HG02610 (cell line): Measurements from ENCODE around the gene IGFBP6.

Experiments used
- ATAC-seq: cut with Tn5 transposase; IDR thresholded peaks from one replicate; pipeline ENCODE4 v1.9.1; 2021; ENCODE audit warnings: mild to moderate bottlenecking, moderate library complexity; ENCODE audit not compliant: unreplicated experiment

Gene IGFBP6, protein sequence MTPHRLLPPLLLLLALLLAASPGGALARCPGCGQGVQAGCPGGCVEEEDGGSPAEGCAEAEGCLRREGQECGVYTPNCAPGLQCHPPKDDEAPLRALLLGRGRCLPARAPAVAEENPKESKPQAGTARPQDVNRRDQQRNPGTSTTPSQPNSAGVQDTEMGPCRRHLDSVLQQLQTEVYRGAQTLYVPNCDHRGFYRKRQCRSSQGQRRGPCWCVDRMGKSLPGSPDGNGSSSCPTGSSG

DNA sequence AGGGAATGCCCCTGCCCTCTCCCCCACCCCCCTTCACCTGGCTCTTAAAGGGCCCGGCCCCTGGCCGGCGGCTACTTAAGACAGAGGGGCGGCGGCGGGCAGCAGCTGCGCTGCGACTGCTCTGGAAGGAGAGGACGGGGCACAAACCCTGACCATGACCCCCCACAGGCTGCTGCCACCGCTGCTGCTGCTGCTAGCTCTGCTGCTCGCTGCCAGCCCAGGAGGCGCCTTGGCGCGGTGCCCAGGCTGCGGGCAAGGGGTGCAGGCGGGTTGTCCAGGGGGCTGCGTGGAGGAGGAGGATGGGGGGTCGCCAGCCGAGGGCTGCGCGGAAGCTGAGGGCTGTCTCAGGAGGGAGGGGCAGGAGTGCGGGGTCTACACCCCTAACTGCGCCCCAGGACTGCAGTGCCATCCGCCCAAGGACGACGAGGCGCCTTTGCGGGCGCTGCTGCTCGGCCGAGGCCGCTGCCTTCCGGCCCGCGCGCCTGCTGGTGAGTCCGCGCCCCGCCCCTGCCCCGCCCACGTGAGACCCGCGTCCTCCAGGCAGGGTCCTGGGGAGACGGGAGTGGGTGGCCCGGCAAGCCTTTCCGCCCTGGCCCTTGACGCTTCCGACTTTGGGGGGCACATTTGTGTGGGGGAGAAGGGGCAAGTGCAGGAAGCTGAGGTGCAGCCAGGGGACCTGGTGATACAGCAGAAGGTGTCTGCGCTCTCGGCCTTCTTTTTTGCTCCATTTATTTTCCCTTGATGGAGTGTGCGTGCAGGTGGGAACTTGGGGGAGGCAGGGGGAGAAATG is at the start of gene IGFBP6:
TSS of gene IGFBP6 (plus strand) at position 104 of the 790 bp plus-strand sequence. CDS start at position 155, 51 bp downstream.
- ATAC-seq: no peak

DNA sequence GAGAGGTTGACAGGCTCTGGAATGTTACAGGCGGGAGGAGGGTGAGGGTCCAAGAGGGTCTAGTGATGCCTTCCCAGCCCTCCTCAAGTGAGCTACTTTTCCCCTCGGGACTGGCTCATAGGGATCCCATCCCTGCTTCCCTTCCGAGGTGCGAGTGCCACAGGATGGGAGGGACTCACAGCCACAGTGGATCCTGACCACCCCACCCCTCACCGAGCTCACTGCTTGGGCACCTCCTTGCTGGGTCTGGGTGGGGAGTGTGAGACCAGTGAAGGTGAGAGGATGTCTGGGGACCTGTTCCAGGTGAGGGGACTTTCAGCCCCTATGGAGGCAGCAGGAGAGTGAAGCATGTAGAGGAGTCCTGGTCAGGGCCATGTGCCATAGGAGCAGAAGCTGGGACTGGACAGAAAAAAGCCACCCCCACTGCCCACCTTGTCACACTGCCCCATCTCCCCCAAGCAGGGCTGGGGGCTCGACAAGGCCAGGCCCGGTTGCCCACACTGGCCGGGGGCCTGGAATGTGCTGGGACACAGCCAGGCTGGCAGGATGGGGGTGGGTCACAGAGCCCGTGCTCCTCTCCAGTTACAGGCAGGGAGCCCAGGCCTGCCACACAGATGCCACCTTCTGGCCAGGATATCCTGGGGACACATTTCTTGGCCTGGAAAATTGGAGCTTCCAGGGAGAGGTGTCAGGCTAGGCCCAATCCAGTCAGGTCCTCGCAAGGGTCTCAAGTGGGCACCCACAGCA is 49.3 kb upstream of the IGFBP6 start:
- ATAC-seq: no peak

DNA sequence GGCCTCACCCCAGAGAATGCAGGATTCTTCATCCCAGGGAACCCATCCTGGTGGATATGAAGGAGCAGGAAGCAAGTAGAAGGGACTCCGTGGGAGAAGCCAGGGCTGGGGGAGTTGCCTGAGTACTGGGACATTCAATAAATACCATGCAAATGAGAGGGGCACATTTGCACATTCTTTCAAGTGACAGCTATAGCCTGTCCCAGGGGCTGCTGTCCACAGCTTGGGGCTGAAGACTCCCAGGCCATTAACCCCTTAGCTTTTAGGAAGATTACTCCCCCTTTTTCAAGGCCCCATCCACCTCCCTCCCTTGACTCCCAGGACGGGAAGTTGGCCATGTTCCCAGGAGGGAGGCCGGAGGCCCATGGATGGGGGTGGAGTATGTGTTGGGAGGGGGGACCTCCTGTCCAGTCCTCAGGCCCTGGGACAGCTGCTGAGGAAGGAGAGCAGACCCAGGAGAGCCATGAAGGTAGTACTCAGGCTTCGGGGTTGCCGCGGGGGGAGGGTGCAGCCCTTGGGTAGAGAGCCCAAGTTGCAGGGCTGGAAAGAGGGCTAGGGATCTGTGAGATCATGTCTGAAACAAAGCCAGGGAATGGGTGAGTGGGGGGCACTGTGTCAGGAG is 48.6 kb upstream of the IGFBP6 start:
- ATAC-seq: no peak

DNA sequence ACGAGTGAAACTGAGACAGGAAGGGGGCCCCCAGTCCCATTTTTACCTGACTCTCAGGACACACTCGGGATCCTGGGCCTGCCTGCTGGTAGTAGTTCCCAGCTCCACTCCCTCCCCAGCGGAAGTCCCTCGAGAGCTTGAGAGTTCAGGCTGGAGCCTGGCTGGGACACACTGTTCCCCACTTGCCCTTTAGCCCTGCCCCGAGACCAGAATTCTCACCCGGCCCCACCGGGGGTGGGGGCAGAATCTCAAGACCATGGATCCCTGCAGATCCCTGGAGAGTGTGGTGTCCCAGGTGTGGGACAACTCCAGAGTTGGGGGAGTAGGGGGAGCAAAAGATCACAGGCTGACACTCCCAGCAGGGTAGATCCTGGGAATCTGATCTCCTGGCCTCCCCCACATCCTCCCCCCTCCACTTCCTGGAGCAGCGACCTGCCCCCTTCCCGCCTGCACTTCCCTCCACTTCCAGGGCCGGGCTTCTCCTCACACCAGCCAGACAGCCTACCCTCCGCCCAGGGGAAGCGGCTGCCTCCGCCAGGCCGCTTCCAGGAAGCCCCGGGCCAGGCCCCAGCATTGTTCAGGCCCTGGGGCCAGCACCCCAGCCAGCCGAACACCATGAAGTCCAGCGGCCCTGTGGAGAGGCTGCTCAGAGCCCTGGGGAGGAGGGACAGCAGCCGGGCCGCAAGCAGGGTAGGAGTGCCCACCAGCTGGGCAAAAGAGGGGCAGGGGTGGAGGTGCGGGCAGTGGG is 47.7 kb upstream of the IGFBP6 start, which contains the start of gene TNS2:
TSS of gene TNS2 (plus strand) at position 495 of the 748 bp plus-strand sequence. CDS start at position 616, 121 bp downstream.
- no peak for ATAC-seq

GRCh38 chr12:53050426-53051057 is 46.9 kb upstream of the IGFBP6 start:
- ATAC-seq: no peak

GRCh38 chr12:53051058-53051880 is 46.2 kb upstream of the IGFBP6 start:
- ATAC-seq: no peak

- no peak for ATAC-seq
These were observed 45.5 kb upstream of the IGFBP6 start for GRCh38 chr12:53051881-53052412.

GRCh38 chr12:53052419-53053217 is 44.8 kb upstream of the IGFBP6 start:
- ATAC-seq: no peak

DNA sequence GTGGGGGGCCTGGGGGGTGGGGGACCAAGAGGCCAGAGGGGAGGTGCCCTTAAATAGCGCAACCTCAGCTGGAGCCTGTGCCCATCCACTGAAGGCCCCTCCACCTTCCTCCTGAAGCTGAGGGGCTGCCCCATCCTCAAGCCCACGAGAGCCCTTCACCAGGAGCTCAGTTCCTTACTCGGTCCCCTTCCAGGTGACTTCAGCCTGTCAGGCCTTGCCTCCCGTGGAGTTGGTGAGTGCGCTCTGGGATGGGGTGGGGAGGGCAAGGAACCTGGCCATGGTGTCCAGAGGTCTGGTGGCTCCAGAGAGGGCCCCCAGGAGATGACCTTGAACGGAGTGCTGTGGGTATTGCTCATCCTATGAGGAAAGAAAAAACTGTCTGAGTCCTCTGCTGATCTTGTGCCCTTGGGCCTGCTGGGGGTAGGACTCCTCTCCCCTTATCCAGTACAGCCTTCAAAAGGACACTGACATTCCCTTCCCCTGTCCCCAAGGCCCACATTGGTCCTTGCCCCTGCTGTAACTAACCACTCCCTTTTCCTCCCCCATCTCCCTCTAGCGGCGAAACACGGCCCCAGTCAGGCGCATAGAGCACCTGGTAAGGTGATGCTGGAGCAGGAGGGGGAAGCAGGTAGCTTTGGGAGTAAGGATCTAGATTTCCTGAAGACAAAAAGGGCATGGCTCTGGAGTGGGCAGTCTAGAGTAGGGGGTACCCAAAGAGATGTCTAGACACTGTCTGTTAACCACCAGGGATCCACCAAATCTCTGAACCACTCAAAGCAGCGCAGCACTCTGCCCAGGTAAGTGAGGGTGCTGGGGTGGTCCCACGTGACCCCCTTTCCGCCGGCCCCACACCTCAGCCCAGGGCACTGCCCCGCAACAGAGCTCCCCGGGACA is 44.0 kb upstream of the IGFBP6 start:
- no peak for ATAC-seq

- ATAC-seq: peak; percentile 87
These were observed 43.2 kb upstream of the IGFBP6 start for GRCh38 chr12:53054112-53054878.

- no peak for ATAC-seq
These were observed 41.8 kb upstream of the IGFBP6 start for GRCh38 chr12:53055471-53056266.

DNA sequence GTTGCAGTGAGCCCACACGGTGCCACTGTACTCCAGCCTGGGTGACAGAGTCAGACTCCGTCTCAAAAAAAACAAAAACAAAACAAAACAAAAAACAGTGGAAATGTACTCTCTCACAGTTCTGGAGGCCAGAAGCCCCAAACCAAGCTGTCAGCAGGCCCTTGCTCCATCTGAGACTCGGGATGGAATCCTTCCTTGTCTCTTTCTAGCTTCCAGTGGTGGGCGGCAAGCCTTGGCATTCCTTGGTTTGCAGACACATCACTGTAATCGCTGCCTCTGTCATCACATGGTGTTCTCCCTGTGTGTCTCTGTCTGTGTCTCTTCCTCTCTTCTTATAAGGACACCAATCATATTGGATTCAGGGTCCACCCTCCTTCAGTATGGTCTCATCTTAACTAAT is 41.2 kb upstream of the IGFBP6 start:
- no peak for ATAC-seq

- ATAC-seq: no peak
These were observed 40.6 kb upstream of the IGFBP6 start for GRCh38 chr12:53056901-53057300.

DNA sequence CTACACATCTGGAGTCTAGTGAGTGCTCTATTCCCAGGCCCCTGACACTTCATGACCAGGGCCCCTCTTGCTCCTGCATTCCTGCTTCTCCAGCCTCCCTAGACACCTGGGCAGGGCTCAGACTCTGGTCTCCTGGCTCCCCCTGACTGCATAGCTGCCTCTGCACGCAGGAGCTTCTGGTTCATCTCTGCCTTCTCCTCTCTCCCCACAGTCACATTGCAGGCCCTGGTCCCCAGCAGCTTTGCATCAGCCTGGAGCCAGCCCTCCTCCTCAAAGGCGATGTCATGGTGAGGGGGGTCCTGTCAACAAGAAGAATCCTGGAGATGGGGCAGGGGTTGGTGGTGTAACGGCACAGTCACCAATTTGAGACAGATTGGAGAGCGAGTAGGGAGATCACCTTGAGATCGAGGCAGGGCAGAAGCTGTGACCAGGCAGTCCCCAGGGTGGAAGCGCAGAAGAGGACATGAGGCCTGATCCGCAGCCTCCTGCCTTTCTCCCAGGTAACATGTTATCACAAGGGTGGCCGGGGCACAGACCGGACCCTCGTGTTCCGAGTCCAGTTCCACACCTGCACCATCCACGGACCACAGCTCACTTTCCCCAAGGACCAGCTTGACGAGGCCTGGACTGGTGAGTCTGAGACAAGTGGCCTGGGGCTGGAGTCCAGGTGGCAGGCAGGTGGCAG is 39.5 kb upstream of the IGFBP6 start:
- ATAC-seq: no peak
